Endothelial cell (in vitro differentiated cells): ENCODE results near the gene SLC12A2. TPM values are rescaled to one million over a fixed set of nuclear protein-coding genes. Genes with fewer than 3 reads are reported as not detected.

Experiments used
- DNase-seq: peaks from one replicate; pipeline ENCODE4 v3.0.0; 2021; ENCODE audit warnings: low spot score
- H3K27ac Mint-ChIP-seq: one replicate; pipeline ENCODE4 v1.8.0; 2021; ENCODE audit warnings: mixed read lengths, inconsistent platforms; ENCODE audit not compliant: unreplicated experiment
- H3K27me3 Mint-ChIP-seq: one replicate; pipeline ENCODE4 v1.8.0; 2021; ENCODE audit warnings: mild to moderate bottlenecking, moderate library complexity, mixed read lengths, inconsistent platforms; ENCODE audit not compliant: unreplicated experiment
- H3K36me3 Mint-ChIP-seq: one replicate; pipeline ENCODE4 v1.8.0; 2021; ENCODE audit warnings: mild to moderate bottlenecking, low read depth, mixed read lengths, inconsistent platforms; ENCODE audit not compliant: unreplicated experiment
- H3K4me1 Mint-ChIP-seq: one replicate; pipeline ENCODE4 v1.8.0; 2021; ENCODE audit warnings: mild to moderate bottlenecking, mixed read lengths, inconsistent platforms; ENCODE audit not compliant: unreplicated experiment
- H3K4me3 Mint-ChIP-seq: one replicate; pipeline ENCODE4 v1.8.0; 2021; ENCODE audit warnings: mild to moderate bottlenecking, mixed read lengths, inconsistent platforms; ENCODE audit not compliant: unreplicated experiment
- H3K9me3 Mint-ChIP-seq: one replicate; pipeline ENCODE4 v1.8.0; 2021; ENCODE audit warnings: mixed read lengths, inconsistent platforms; ENCODE audit not compliant: unreplicated experiment
- total RNA-seq: library from RNA; stranded (reverse); fragmentation: NEBNext Ultra II Directional; extraction: Animal tissue kit (Norgen Biotek cat#: 25700); gene quantifications from one replicate; pipeline ENCODE4 v1.2.1, GENCODE V29; 2021; ENCODE audit not compliant: unreplicated experiment
- TF ChIP-seq, protein P1 (sequence below): fragments of 200-600 bp; sonication (generic); IDR thresholded peaks from one replicate; pipeline ENCODE4 v1.5.0; 2021; ENCODE audit warnings: antibody characterized with exemption; ENCODE audit not compliant: unreplicated experiment

Gene SLC12A2
- total RNA-seq, 1 donor from 2014 or later, result 45.7 TPM

DNA sequence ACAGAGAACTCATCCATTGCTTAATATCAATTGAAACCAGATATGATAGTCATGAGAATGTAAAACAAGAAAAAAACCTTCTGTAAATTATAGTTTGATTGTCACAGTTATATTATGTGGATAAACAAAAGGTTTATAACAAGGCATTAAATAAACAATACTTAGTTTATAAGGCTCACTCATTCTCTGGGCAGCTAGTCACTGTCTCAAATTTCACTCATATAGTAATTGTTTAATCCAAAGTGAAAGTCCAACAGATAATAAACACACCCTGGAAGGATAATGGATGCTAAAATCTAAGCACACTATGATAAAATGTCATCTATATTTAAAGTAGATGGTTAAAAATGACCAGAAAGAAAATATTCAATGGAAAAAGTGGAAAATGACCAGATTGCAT is 30.8 kb upstream of the SLC12A2 start:
- peaks cover 4% of the 10 kb centered on the region for H3K36me3 Mint-ChIP-seq
- H3K27me3 Mint-ChIP-seq, result no peaks in the 10 kb centered on the region
- no peak overlapping the region for H3K27ac Mint-ChIP-seq
- H3K9me3 Mint-ChIP-seq, result no peaks in the 10 kb centered on the region
- no peaks in the 10 kb centered on the region for H3K4me1 Mint-ChIP-seq
- TF ChIP-seq, protein P1, sequence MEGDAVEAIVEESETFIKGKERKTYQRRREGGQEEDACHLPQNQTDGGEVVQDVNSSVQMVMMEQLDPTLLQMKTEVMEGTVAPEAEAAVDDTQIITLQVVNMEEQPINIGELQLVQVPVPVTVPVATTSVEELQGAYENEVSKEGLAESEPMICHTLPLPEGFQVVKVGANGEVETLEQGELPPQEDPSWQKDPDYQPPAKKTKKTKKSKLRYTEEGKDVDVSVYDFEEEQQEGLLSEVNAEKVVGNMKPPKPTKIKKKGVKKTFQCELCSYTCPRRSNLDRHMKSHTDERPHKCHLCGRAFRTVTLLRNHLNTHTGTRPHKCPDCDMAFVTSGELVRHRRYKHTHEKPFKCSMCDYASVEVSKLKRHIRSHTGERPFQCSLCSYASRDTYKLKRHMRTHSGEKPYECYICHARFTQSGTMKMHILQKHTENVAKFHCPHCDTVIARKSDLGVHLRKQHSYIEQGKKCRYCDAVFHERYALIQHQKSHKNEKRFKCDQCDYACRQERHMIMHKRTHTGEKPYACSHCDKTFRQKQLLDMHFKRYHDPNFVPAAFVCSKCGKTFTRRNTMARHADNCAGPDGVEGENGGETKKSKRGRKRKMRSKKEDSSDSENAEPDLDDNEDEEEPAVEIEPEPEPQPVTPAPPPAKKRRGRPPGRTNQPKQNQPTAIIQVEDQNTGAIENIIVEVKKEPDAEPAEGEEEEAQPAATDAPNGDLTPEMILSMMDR, result no peak
- no peak overlapping the region for H3K4me3 Mint-ChIP-seq
- no peak for DNase-seq

- TF ChIP-seq, protein P1, result no peak
These were observed 30.1 kb upstream of the SLC12A2 start for GRCh38 chr5:128053291-128053954.

GRCh38 chr5:128060644-128061385 is 22.8 kb upstream of the SLC12A2 start:
- Mint-ChIP-seq H3K9me3 (no peaks in the 10 kb centered on the region), H3K36me3 (no peaks in the 10 kb centered on the region), H3K4me1 (no peaks in the 10 kb centered on the region), H3K27ac (no peak overlapping the region), H3K4me3 (no peak overlapping the region), H3K27me3 (no peaks in the 10 kb centered on the region)
- TF ChIP-seq, protein P1, result no peak
- no peak for DNase-seq

More at GRCh38 chr5:128053291-128053954, 30.1 kb upstream of the SLC12A2 start:
- H3K27ac Mint-ChIP-seq, result no peak overlapping the region
- no peak overlapping the region for H3K4me3 Mint-ChIP-seq
- peaks cover 4% of the 10 kb centered on the region for H3K36me3 Mint-ChIP-seq
- DNase-seq, result no peak
- no peaks in the 10 kb centered on the region for H3K9me3 Mint-ChIP-seq
- H3K27me3 Mint-ChIP-seq, result no peaks in the 10 kb centered on the region
- no peaks in the 10 kb centered on the region for H3K4me1 Mint-ChIP-seq

- TF ChIP-seq, protein P1, result no peak
- H3K27me3 Mint-ChIP-seq, result no peaks in the 10 kb centered on the region
- H3K27ac Mint-ChIP-seq, result no peak overlapping the region
- H3K36me3 Mint-ChIP-seq, result no peaks in the 10 kb centered on the region
- H3K9me3 Mint-ChIP-seq, result no peaks in the 10 kb centered on the region
- no peaks in the 10 kb centered on the region for H3K4me1 Mint-ChIP-seq
- no peak overlapping the region for H3K4me3 Mint-ChIP-seq
- DNase-seq, result no peak
These were observed 21.3 kb upstream of the SLC12A2 start for GRCh38 chr5:128062172-128062746.

- no peak overlapping the region for H3K27ac Mint-ChIP-seq
These were observed 9.4 kb upstream of the SLC12A2 start for GRCh38 chr5:128074171-128074570.

More at GRCh38 chr5:128074171-128074570, 9.4 kb upstream of the SLC12A2 start:
- DNase-seq, result no peak
- H3K36me3 Mint-ChIP-seq, result no peaks in the 10 kb centered on the region
- TF ChIP-seq, protein P1, result no peak
- no peaks in the 10 kb centered on the region for H3K9me3 Mint-ChIP-seq
- H3K27me3 Mint-ChIP-seq, result no peaks in the 10 kb centered on the region
- peaks cover 2% of the 10 kb centered on the region for H3K4me1 Mint-ChIP-seq
- no peak overlapping the region for H3K4me3 Mint-ChIP-seq
